ENCODE data around the gene HPN.

DNA sequence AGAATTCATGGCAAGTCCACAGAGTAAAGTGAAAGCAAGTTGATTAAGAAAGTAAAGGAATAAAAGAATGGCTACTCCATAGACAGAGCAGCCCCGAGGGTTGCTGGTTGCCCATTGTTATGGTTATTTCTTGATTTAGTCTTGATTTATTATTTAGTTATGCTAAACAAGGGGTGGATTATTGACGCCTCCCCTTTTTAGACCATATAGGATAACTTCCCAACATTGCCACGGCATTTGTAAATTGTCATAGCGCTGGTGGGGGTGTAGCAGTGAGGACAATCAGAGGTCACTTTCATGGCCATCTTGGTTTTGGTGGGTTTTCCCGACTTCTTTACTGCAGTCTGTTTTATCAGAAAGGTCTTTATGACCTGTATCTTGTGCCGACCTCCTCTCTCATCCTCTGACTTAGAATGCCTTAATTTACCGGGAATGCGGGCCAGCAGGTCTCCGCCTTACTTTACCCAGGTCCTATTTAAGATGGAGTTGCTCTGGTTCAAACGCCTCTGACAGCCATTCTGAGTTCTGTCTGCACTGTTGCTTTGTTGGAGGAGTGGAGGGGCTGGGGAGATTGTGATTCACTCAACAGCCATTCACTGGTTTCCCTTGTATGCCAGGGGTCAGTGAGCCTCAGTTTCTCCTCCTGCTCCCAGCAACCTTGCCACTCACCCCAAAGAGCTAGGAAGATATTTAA is 27.6 kb downstream of the HPN start:
- TF ChIP-seq, protein P1, sequence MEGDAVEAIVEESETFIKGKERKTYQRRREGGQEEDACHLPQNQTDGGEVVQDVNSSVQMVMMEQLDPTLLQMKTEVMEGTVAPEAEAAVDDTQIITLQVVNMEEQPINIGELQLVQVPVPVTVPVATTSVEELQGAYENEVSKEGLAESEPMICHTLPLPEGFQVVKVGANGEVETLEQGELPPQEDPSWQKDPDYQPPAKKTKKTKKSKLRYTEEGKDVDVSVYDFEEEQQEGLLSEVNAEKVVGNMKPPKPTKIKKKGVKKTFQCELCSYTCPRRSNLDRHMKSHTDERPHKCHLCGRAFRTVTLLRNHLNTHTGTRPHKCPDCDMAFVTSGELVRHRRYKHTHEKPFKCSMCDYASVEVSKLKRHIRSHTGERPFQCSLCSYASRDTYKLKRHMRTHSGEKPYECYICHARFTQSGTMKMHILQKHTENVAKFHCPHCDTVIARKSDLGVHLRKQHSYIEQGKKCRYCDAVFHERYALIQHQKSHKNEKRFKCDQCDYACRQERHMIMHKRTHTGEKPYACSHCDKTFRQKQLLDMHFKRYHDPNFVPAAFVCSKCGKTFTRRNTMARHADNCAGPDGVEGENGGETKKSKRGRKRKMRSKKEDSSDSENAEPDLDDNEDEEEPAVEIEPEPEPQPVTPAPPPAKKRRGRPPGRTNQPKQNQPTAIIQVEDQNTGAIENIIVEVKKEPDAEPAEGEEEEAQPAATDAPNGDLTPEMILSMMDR (CRISPR knock-in tag; IDR thresholded peaks at IDR 0.05): no peak
- TF ChIP-seq ZFP41 (CRISPR knock-in tag; IDR thresholded peaks at IDR 0.05; ENCODE audit: borderline replicate concordance) (no peak), MYC (CRISPR knock-in tag; IDR thresholded peaks at IDR 0.05; ENCODE audit: borderline replicate concordance) (no peak), DNMT1 (CRISPR knock-in tag; IDR thresholded peaks at IDR 0.05) (no peak), ZNF121 (CRISPR knock-in tag; IDR thresholded peaks at IDR 0.05) (no peak)
- TF ChIP-seq, protein P2, sequence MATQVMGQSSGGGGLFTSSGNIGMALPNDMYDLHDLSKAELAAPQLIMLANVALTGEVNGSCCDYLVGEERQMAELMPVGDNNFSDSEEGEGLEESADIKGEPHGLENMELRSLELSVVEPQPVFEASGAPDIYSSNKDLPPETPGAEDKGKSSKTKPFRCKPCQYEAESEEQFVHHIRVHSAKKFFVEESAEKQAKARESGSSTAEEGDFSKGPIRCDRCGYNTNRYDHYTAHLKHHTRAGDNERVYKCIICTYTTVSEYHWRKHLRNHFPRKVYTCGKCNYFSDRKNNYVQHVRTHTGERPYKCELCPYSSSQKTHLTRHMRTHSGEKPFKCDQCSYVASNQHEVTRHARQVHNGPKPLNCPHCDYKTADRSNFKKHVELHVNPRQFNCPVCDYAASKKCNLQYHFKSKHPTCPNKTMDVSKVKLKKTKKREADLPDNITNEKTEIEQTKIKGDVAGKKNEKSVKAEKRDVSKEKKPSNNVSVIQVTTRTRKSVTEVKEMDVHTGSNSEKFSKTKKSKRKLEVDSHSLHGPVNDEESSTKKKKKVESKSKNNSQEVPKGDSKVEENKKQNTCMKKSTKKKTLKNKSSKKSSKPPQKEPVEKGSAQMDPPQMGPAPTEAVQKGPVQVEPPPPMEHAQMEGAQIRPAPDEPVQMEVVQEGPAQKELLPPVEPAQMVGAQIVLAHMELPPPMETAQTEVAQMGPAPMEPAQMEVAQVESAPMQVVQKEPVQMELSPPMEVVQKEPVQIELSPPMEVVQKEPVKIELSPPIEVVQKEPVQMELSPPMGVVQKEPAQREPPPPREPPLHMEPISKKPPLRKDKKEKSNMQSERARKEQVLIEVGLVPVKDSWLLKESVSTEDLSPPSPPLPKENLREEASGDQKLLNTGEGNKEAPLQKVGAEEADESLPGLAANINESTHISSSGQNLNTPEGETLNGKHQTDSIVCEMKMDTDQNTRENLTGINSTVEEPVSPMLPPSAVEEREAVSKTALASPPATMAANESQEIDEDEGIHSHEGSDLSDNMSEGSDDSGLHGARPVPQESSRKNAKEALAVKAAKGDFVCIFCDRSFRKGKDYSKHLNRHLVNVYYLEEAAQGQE (IDR thresholded peaks at IDR 0.05; ENCODE audit: borderline replicate concordance in 1 of 2, low read depth in 1 of 2, low read length in 2 of 2): no peak
- TF ChIP-seq, protein P3, sequence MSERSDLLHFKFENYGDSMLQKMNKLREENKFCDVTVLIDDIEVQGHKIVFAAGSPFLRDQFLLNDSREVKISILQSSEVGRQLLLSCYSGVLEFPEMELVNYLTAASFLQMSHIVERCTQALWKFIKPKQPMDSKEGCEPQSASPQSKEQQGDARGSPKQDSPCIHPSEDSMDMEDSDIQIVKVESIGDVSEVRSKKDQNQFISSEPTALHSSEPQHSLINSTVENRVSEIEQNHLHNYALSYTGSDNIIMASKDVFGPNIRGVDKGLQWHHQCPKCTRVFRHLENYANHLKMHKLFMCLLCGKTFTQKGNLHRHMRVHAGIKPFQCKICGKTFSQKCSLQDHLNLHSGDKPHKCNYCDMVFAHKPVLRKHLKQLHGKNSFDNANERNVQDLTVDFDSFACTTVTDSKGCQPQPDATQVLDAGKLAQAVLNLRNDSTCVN (CRISPR knock-in tag; IDR thresholded peaks at IDR 0.05; ENCODE audit: borderline replicate concordance): no peak
